Measurements from ENCODE around the gene MPL.
"Not testable (repeated sequence)": the region's sequence is repeated elsewhere in the genome, so short reads cannot be mapped to it uniquely, and the experiment has no call there.

MPL gene

DNA sequence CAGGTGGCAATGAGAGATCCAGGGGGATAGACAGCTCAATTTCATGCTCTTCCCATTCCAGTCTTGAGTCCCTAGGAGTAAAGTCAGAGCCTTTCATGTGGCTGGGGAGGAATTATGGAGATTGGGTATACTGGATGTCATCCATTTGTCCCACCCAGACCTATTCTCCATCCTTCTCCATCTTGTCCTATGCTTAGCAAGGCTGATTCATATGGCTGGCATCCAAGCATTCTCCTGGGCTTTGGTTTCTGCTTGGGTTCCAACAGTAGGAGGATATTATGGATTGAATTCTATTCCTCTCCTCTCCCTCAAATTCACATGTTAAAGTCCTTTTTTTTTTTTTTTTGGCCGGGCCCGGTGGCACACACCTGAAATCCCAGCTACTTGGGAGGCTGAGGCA, 17.3 kb downstream of the MPL start:
- DNase-seq (ENCODE audit: low read depth in 2 of 2): no peak

DNA sequence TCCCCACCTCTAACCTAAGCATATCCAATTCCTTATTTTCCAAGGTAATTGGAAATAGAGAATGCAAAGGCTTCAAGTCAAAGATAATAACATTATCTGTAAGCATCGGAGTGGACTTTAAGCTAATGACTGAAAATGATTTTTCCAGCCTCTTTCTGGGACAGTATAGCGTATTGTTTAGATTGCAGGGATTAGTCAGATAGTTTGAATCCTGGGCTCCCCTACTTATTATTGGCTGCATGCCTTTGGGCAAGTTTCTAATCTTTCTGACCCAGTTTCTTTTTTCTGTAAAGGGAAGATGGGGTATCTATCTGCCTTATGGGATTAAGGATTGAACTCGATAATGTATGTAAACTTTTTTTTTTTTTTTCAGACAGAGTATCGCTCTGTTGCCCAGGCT, 19.6 kb downstream of the MPL start:
- DNase-seq (ENCODE audit: low read depth in 2 of 2): no peak

DNA sequence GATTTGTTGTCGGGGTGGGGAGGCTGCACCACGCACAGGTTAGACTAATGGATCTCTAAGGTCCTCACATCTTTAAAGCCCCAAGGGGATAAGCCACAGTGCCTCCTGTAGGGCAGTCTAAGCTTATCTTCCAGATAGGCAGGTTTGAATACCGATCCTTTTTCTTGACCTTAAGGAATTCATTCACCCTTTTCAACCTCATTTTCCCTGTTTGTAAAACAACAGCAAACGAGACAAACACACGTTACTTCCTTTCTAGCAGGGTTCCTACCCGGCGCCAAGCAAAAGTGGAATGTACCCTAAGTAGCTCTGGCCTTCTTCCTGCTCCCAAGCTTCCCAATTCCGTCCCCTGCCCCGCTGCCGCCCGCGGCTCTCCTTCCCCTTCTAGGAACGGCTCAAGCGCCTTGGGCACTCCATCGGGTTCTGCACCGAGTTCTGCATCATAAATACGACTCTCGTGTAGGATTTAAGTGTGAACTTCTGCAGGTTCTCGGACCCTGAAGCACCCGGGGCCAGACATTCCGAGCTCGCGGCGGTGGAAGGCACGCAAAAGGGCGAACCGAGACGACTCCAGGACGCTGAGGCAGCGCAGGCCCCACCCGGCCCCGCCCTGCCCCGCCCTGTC, 20.6 kb downstream of the MPL start:
- DNase-seq (ENCODE audit: low read depth in 2 of 2): no peak

DNA sequence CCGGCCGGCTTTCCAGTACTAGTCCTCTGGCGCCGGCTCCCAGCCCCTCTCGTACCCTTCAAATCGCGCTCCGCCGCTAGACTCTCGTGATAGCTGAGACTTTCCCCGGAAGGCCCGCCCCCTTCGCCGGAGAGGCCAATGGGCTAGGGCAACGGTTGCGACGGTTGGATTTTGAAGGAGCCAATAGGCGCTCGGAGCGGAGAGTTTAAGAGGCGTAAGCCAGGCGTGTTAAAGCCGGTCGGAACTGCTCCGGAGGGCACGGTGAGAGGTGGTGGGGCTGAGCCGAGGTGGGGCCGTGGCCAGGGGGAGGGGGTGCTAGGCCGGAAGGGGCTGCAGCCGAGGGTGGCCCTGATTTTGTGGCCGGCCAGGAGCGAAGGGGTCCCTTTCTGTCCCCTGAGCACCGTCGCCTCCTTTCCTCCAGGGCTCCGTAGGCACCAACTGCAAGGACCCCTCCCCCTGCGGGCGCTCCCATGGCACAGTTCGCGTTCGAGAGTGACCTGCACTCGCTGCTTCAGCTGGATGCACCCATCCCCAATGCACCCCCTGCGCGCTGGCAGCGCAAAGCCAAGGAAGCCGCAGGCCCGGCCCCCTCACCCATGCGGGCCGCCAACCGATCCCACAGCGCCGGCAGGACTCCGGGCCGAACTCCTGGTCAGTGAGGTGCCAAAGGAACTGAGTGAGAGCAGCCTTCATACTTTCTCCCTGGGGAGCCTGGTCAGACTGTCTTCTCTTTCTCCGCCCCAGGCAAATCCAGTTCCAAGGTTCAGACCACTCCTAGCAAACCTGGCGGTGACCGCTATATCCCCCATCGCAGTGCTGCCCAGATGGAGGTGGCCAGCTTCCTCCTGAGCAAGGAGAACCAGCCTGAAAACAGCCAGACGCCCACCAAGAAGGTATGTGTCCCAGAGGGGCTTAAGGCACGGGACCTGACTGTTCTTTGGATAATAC, 21.4 kb downstream of the MPL start, which contains the start of gene CDC20:
TSS of gene CDC20 (plus strand) at position 236 of the 948 bp plus-strand sequence. CDS start at position 471, 235 bp downstream.
- DNase-seq (ENCODE audit: low read depth in 2 of 2): peak; percentile 98 to 99

DNA sequence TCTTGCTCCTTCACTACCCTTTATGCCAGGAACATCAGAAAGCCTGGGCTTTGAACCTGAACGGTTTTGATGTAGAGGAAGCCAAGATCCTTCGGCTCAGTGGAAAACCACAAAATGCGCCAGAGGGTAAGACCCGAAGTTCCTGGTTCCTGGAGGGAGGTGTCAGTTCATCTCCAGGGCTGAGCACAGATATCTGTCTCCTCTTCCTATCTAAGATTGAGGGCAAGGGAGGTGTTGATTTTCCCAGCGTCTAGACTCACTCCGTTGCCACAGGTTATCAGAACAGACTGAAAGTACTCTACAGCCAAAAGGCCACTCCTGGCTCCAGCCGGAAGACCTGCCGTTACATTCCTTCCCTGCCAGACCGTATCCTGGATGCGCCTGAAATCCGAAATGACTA, 22.1 kb downstream of the MPL start:
- DNase-seq (ENCODE audit: low read depth in 2 of 2): no peak

DNA sequence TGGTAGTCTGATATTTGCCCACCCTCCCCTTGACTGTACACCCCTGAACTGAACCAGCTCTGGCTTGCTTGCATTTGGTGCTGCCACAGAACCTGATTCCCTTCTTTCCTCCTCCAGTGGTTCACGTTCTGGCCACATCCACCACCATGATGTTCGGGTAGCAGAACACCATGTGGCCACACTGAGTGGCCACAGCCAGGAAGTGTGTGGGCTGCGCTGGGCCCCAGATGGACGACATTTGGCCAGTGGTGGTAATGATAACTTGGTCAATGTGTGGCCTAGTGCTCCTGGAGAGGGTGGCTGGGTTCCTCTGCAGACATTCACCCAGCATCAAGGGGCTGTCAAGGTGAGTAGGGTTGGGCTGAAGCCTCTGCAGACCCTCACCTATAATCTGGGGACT, 23.0 kb downstream of the MPL start:
- no peak for DNase-seq (ENCODE audit: low read depth in 2 of 2)

DNA sequence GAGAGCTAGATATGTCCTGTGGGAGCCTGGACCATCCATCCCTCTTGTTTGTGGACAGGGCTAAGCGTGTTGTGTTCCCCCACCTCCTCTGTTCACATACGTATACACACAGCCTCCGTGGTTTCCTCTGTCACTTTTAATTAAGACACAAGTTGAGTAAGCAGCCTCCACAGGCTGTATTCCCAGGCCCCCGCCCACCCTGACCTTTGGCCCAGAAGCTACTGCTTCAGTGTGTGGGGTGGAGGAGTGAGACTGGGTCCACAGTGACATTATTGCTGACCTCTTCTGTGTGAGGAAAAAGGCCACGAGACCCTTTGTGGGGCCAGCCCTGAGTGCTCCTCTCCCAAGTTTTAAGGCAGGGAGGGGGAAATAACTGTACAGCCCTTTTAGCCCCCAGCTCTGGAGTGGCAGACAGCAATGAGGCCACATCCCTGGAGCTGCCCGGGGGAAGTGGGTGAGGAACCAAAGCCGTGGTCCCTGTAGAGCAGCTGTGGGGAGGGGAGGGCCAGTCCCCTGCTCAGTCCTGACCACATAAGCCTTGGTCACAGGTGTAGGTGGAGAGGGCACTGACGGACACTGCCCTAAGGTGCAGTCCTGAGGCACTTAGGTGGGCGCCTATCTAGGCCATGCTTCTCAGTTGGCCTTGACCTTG, 25.8 kb downstream of the MPL start:
- no peak for DNase-seq (ENCODE audit: low read depth in 2 of 2)

DNA sequence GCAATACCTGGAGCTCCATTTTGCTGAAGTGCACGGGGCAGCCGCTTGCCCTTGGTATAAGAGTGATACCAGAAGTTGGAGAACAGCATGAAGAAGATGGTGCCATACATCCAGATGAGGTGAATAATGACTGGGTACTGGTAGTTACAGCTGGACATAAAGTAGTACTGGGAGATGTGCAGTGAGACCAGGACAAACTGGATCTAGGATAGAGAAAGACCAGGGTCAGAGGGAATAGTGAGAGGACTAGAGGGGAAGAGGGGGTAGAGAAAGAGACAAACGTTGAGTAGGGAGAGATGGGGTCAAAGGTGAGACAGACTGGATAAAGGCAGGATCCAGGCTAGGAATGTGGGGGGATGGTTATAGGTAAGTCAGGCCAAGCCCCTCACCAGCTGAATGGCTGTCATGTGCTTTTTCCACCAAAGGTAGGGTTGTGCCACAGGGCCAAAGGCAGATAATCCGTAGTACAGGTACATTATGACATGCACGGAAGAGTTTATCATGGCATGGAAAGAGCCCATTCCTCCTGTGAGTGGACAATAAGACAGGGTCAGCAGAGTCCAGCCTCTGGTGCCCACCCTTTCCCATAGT, 26.4 kb downstream of the MPL start:
- no peak for DNase-seq (ENCODE audit: low read depth in 2 of 2)

DNA sequence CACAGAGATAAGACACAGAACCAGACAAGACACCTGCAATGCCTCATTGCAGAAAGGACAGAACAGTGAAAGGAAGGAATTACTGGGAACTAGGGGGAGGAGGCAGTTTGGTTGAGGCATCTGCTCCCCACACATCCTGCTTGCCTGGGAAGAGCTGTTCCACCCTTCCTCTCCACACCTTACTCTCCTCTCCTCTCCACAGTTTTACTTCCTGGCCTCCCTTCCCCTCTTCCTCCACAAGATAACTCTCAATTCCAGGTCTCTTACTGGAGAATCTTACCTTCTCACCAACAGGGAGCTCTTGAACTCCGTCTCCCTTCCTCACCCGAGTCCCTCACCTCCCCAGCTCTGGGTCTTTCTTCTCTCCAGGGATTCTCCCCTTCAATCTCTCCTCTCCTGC, 28.1 kb downstream of the MPL start:
- no peak for DNase-seq (ENCODE audit: low read depth in 2 of 2)

DNA sequence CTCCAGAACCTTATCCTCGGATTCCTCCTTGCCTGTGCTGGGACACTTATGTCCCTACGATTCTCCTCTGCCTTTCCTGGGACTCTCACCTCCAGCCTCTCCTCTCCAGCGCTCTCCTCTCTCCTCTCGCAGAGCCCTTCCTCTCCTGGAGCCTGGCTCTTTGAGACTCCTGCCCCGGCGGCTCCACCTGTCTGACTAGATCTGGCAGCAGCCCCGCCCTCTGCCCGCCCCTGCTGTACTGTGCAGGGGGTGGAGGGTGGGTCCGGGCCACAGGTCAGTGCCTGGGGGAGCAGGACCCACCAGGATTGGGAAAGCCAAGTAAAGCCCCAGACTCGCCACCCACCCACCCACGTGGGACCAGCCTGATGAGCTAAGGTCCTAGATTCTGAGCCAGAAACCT, 28.6 kb downstream of the MPL start:
- no peak for DNase-seq (ENCODE audit: low read depth in 2 of 2)

DNA sequence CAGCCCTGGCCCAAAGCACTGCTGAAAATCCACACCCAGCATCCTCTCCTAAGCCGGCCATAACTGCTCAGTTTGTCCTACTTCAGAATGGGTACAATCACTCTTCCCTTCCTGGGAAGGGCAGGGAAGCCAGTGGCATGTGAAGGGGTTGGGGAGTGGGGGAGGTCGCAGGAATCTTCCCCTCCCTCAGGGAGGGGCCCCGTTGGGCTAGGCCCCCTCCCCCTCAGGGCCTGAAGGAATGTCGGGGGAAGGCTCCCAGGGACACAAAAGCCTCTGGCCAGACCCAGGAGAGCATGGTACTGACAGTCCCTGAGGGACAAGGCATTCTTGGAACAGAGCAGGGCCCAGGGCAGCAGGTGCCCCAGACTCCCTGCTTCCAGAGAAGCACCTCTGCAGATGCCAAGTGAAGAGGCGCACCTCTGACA, 29.0 kb downstream of the MPL start:
- no peak for DNase-seq (ENCODE audit: low read depth in 2 of 2)

DNA sequence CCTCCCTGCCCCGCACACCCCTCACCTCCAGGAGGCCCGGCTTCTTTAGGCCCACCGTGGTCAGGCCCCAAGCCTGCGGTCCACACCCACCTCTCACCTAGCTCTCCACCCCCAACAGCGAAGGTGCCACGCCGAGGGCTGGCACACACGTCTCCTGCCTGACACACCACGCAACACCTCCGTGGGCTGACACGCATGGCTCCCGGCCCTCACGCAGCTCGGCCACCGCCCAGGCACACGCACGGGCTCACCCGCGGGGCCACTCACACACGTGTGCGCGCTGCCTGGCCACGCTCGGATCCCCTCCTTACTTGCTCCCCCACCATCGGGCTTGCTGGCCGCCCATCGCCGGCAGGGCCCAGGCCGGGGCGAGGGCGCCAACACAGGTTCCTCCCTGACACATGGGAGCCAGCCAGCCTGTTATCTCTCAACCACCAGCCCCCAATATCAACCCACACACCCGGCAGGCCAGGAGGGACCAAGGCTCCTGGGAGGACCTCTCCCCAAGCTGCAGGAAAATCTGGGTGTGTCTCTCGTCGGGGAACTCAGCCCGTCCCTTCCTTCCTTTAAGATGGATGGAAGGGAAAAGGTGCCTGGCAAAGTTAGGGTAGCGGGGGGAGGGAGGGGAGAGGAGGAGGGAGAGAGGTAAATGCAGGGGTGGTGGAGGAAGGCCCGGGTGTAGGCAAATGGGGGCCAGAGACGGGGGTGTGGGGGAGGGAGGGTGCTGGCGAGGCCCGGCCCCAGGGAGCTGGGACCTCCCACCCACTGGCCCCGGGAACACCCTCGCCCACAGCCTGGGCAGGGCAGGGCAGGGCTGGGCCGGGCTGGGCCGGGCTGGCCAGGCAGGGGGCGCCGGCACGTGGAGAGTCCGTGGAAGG, 29.6 kb downstream of the MPL start:
- peak; percentile 20 to 21 for DNase-seq (ENCODE audit: low read depth in 2 of 2)

DNA sequence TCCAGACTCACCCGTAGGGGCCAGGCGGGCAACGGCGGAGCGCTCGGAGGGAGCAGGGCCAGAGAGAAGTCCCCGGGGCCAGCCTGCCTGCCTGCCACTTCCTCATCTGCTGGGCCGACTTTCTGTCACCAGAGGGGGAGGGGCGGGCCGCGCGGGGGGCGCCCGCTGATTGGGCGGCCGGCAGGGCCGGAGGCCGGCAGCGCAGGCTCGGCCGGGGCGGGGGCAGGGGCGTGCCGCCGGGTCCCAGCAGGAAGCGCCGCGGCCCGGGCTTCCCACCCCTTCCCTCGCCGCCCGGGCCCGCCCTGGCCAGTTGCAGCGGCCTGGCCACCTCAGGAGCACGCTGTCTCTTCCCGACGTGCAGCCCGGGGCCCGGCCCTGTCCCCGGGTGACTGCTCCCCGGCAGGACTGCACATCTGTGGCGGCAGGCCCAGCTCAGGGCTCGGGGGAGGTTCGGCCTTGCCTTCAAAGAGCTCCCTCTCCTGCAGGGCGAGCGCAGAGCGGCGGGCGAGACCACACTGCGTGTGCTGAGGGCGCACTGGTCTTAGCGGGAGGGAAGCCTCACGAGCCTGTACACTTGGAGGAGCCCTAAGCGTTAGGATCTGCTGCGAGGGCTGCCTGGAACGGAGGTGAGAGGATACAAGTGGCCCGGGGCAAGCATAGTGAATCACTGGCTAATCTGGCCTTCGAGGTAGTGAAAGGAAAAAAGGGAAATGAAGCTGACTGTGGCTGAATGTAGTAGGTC, 30.5 kb downstream of the MPL start, which contains the start of gene ELOVL1:
TSS of gene ELOVL1 (minus strand) at position 108 of the 742 bp plus-strand sequence. CDS start 2,402 bp downstream, outside the sequence.
- peak; percentile 84 to 91 for DNase-seq (ENCODE audit: low read depth in 2 of 2)

DNA sequence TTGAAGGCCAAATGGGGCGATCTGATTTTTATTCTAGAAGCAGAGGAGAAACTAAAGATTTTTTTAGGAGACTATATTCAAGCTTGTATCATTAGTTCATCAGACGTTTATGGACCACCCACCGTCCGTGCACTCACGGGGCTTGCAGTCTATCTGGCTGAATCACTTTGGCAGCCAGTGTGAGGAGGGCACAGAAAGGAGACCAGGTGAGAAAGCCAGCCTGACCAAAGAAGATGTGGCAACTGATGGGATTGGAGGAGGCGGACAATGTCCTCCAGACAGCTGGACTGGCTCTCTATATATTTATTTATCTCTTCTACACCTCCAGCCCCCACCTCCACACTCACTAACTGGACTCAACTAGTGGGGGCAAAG, 31.0 kb downstream of the MPL start:
- no peak for DNase-seq (ENCODE audit: low read depth in 2 of 2)

DNA sequence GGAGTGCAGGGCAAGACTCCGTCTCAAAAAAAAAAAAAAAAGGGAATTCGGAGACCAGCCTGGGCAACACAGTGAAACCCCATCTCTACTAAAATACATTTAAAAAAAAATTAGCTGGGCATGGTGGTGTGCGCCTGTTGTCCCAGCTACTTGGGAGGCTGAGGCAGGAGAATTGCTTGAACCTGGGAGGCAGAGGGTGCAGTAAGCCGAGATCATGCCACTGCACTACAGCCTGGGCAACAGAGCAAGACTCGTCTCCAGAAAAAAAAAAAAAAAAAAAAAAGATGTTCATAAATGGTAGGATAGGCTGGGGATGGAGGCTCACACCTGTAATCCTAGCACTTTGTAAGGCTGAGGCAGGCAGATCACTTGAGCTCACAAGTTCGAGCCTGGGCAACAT, 32.2 kb downstream of the MPL start:
- DNase-seq (ENCODE audit: low read depth in 2 of 2): not testable (repeated sequence)

DNA sequence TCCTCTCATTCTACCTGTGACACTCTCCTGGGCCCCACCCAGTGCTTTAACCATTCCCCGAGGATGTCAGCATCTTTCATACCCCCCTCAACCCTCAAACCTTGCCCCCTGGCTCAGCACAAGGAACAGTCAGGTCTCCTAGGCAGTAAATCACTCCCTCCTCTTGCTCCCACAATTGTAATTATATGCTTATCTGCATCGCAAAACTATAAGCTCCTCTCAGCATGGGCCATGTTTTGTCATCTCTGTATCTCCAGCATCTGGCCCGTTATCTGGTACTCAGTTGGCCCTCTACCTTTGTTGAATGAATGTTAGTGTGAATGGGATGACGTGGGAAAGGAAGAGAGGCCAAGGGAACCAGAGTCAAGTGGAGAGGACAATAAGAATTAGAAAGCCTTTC, 32.9 kb downstream of the MPL start:
- no peak for DNase-seq (ENCODE audit: low read depth in 2 of 2)

DNA sequence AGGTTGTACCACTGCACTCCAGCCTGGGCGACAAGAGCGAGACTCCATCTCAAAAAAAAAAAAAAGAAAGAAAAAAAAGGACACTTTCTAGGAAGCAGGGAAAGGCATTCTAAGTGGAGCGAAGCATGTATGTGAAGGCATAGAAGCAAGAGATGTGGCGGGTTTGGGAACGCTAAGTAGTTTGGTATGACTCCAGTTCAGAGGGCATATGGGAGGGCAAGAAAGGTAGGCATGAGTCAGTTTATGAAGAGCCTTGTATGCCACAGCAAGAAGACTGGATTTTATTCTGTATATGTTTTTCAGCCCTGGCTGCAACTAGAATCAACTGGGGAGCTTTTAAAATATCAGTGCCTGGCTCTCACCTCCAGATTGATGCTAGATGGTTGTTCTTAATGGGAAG, 34.6 kb downstream of the MPL start:
- no peak for DNase-seq (ENCODE audit: low read depth in 2 of 2)

DNA sequence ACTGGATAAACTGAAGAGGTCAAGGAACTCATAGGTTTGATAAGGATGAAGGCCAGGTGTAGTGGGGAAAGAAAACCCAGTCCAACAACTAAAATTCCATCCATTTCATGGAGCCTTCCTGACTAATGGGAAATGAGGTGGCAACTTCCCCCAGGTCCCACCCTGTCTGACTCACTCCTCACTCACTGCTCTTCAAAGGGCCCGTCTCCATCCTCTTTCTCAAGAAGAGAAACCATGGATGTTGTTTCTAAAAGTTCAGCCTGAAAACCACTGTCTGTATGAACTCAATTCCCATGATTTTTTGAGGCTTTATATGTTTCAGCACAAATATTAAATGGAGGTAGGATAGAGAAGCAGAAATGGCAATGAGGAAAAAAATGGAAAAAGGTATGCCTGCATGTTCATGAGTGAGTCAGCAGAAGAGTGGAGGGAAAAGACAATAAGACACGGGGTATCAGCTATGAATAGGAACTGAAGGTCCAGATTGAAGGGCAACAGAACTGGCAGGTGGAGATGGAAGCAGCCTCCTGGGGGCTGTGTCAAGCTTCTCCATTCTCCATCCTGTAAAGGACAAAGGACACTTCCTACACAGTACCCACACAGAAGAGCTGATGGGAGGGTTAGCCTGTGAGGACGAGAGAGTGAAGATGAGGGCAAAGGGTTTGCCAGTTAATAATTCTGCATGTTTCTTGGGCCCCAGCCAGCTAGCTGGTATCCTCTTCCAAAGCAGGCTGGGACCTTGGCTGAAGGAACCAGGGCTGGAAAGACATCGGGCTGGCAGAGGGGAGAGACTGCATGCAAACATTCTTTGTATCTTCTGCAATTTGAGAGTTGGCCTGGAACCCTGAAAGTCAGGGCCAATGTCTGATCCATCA, 35.7 kb downstream of the MPL start:
- no peak for DNase-seq (ENCODE audit: low read depth in 2 of 2)

DNA sequence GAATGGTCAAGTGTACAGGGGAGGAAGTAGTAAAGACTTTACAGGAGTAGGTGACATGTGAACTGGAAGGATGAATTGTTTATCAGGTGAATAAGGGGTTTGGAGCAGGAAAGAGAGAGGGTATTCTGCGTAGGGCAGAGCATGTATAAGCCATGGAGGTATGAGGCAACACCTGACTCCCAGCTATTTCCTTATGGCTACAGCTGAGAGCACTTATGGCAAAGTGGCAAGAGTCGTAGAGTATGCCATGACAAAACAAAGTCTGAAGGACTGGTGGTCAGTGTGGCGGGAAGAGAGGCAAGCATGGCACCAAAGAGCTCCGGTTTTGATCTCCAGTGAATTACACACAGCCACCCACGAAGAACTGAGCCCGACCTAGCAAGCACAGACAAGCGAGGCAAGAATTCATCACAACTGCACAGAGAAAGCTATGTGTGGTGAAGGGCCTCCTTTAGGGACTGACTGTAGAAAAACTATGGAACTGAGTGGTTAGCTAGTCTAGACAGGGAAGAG, 39.2 kb downstream of the MPL start:
- DNase-seq (ENCODE audit: low read depth in 2 of 2): no peak
